Testis (tissue), 2 donors: ENCODE results near the gene DGKH.

Source experiments
- CTCF ChIP-seq, 3 experiments: fragments of 450-650 bp in 2 of 3; fragments of 200-600 bp in 1 of 3; sonication (generic) in 1 of 3; IDR thresholded peaks; one replicate each; pipeline ENCODE4 v1.5.1; 2016 to 2019; ENCODE audit warnings: antibody characterized with exemption in 3 of 3, mild to moderate bottlenecking in 2 of 3, moderate library complexity in 1 of 3
- POLR2A ChIP-seq: fragments of 450-650 bp; IDR thresholded peaks from one replicate; pipeline ENCODE4 v1.6.1; 2017; ENCODE audit warnings: antibody characterized with exemption, mild to moderate bottlenecking, moderate library complexity

- TF ChIP-seq CTCF (IDR thresholded peaks at IDR 0.05): no peak
- no peak for TF ChIP-seq POLR2A
These were observed 226.6 kb downstream of the DGKH start for GRCh38 chr13:42275098-42275471.
